PC-3 (cell line): ENCODE measurements around the gene KRT3. TPM values are rescaled to one million over a fixed set of nuclear protein-coding genes. Genes with fewer than 3 reads are reported as not detected.

Experiments used
- ATAC-seq: fragments of 200-7000 bp; cut with Tn5 transposase; 2 replicates; pipeline ENCODE4 v1.9.1; 2020; ENCODE audit warnings: mild to moderate bottlenecking, moderate library complexity
- BruUV-seq: library from RNA; stranded (reverse); fragments of 400-500 nt; replicated peaks from 2 replicates; lab custom pipeline; 2021; lab: Mats Ljungman, UMichigan
- CTCF ChIA-PET: fragments of 300-600 bp; sonication (Branson Sonifier 250); formaldehyde crosslinking; loops from one replicate; lab custom pipeline; 2022; ENCODE audit warnings: antibody characterized with exemption; lab: Charles Lee
- POLR2A ChIA-PET: fragments of 300-600 bp; sonication (Branson Sonifier 250); formaldehyde crosslinking; loops from one replicate; lab custom pipeline; 2022; ENCODE audit warnings: antibody characterized with exemption; ENCODE audit not compliant: unreplicated experiment; lab: Charles Lee
- DNase-seq: peaks from one replicate; pipeline ENCODE4 v3.0.0-alpha.2; 2015
- H2AFZ ChIP-seq: fragments of 300-600 bp; sonication (generic); 2 replicates; pipeline ENCODE4 v1.6.0; 2016; ENCODE audit warnings: antibody characterized with exemption, low read length
- H3F3A ChIP-seq: fragments of 300-600 bp; sonication (generic); one replicate; pipeline ENCODE4 v1.6.0; 2017; ENCODE audit warnings: antibody characterized with exemption, low read length, control low read depth, mild to moderate bottlenecking; ENCODE audit not compliant: unreplicated experiment
- H3K27ac ChIP-seq: fragments of 300-600 bp; sonication (generic); 2 replicates; pipeline ENCODE4 v1.5.1; 2016; ENCODE audit warnings: mild to moderate bottlenecking, low read length
- H3K27me3 ChIP-seq: fragments of 300-600 bp; sonication (generic); 2 replicates; pipeline ENCODE4 v1.6.1; 2016; ENCODE audit warnings: low read length, mixed read lengths
- H3K36me3 ChIP-seq: fragments of 300-600 bp; sonication (generic); 2 replicates; pipeline ENCODE4 v1.6.1; 2016; ENCODE audit warnings: low read depth, mixed run types, low read length, mixed read lengths
- H3K4me1 ChIP-seq: fragments of 300-600 bp; sonication (generic); 2 replicates; pipeline ENCODE4 v1.5.1; 2016; ENCODE audit warnings: low read length; ENCODE audit not compliant: insufficient read depth
- H3K4me2 ChIP-seq: fragments of 300-600 bp; sonication (generic); 2 replicates; pipeline ENCODE4 v1.6.0; 2016; ENCODE audit warnings: low read length
- H3K4me3 ChIP-seq: fragments of 300-600 bp; sonication (generic); 2 replicates; pipeline ENCODE4 v1.5.1; 2016; ENCODE audit warnings: mild to moderate bottlenecking, low read length, mixed read lengths
- H3K79me2 ChIP-seq: fragments of 300-600 bp; sonication (generic); 2 replicates; pipeline ENCODE4 v1.6.1; 2017; ENCODE audit warnings: low read length, mixed read lengths
- H3K9ac ChIP-seq: fragments of 300-600 bp; sonication (generic); 2 replicates; pipeline ENCODE4 v1.6.0; 2016; ENCODE audit warnings: mild to moderate bottlenecking, low read length
- H3K9me2 ChIP-seq: fragments of 300-600 bp; sonication (generic); replicated peaks from 2 replicates; pipeline ENCODE4 v1.6.1; 2016; ENCODE audit warnings: mixed run types, low read length, mixed read lengths
- H3K9me3 ChIP-seq: fragments of 300-600 bp; sonication (generic); 2 replicates; pipeline ENCODE4 v1.6.1; 2016; ENCODE audit warnings: low read length, mixed read lengths
- H4K20me1 ChIP-seq: fragments of 300-600 bp; sonication (generic); 2 replicates; pipeline ENCODE4 v1.6.1; 2016; ENCODE audit warnings: low read length, mixed read lengths
- CTCF ChIP-seq: fragments of 300-600 bp; sonication (generic); conservative IDR thresholded peaks from 2 replicates; pipeline ENCODE4 v1.5.1; 2017; ENCODE audit warnings: antibody characterized with exemption, low read depth, mild to moderate bottlenecking, low read length
- EZH2 ChIP-seq: fragments of 300-600 bp; sonication (generic); IDR thresholded peaks from one replicate; pipeline ENCODE4 v1.6.1; 2017; ENCODE audit warnings: antibody characterized with exemption, mild to moderate bottlenecking, low read length; ENCODE audit not compliant: unreplicated experiment
- EZH2phosphoT487 ChIP-seq: fragments of 300-600 bp; sonication (generic); IDR thresholded peaks from 2 replicates; pipeline ENCODE4 v1.6.1; 2018; ENCODE audit warnings: mild to moderate bottlenecking, antibody characterized with exemption, low read length, borderline replicate concordance
- intact Hi-C: fragments of 100-400 bp; cut with micrococcal nuclease; formaldehyde crosslinking; loops from 2 replicates; pipeline ENCODE4 v1.9.0; 2023
- total RNA-seq: library from RNA; depleted of rRNA; stranded (reverse); fragments of >200 nt; gene quantifications from 2 replicates; pipeline ENCODE4 v1.2.3, GENCODE V29; 2014

Gene KRT3
- total RNA-seq, 1 experiment from 2014 or later: 0.33 TPM

DNA sequence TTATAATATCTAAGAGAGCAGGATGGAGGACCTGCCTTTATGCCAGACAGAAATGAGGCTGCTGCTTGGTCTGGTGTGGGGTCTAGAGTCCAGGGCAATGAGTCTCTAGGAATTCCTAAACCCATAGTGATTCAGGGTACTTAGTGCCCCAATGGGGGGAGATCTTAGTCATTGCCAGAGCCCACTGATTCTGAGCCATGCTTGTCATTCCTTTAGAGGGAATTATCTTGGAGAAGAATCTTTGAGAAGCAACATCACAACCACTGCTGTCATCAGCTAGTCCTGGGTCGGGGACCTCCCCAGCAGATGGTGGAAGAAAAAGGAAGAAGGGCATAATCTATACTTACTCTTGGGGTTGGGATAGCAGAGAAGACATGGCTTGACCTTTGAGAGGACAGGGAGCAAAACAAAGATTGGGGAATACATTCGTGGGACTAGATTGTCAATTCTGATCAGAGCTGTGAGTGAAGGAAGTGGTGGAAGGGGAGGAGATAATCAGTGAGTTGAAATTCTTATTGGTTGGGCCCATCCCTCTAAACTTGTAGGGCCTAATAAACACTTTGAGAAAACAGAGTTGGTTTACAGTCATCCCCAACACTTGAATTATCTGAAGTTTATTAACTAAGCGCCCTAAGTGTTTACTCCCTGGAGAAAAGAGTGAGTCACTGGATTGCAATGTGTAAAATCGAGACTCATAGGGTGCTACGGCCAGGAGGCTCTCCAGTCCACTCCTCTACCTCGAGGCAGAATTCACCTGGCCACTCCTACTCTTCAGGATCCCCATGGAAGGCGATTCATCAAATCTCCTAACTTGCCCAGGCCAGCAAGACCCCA, 3.0 kb upstream of the KRT3 start:
- no TSS peak for BruUV-seq
- CTCF ChIA-PET: no interaction called here

DNA sequence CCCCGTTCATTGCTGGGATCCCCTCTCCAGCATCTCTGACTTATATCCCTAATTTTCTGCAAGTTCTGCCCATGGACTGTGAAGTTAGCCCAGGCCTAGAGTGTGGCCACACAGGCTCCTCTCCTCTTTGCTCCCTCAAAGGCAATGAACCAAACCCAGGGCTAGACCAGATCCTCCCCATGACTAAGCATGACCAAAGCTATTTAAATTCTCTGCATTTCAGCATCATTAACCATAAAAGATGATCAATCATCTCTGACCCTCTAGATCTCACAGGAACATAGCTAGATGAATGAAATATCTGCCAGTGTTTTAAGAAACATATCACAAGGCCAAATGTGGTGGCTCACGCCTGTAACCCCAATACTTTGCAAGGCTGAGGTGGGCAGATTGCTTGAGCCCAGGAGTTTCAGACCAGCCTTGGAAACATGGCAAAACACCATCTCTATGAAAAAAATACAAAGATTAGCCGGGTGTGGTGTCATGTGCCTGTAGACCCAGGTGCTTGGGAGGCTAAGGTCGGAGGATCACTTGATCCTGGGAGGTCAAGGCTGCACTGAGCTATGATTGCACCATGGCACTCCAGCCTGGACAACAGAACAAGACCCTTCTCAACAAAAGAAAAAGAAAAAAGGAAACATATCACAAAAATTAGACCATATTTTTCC, 2.2 kb upstream of the KRT3 start:
- peak overlapping the region; percentile 89 for H3K27ac ChIP-seq
- H3K4me1 ChIP-seq: peaks cover 69% of the 10 kb centered on the region
- no peaks in the 10 kb centered on the region for H3K27me3 ChIP-seq
- no peaks in the 10 kb centered on the region for H3K9me2 ChIP-seq
- H3K4me2 ChIP-seq: peak overlapping the region; percentile 51
- no peaks in the 10 kb centered on the region for H3F3A ChIP-seq
- no TSS peak for BruUV-seq
- H3K36me3 ChIP-seq: no peaks in the 10 kb centered on the region
- no peak for TF ChIP-seq EZH2
- no peak for TF ChIP-seq EZH2phosphoT487
- no peak for TF ChIP-seq CTCF
- intact Hi-C loops: no loop called here
- H3K79me2 ChIP-seq: no peaks in the 10 kb centered on the region
- no peak overlapping the region for H2AFZ ChIP-seq
- ATAC-seq: peak; percentile 35
- POLR2A ChIA-PET: interaction anchor here (0.7 kb wide), 1 partner anchor 72 kb away, joined by 3 read pairs; no protein-coding TSS in a partner anchor
- peak; percentile 86 for DNase-seq
- no peak overlapping the region for H3K4me3 ChIP-seq
- no peaks in the 10 kb centered on the region for H3K9me3 ChIP-seq
- no peaks in the 10 kb centered on the region for H4K20me1 ChIP-seq
- peak overlapping the region; percentile 47 for H3K9ac ChIP-seq
- CTCF ChIA-PET: no interaction called here

More for the DNA sequence above, 3.0 kb upstream of the KRT3 start:
- Histone ChIP-seq H3K9me3 (no peaks in the 10 kb centered on the region), H3K4me3 (no peak overlapping the region), H3F3A (no peaks in the 10 kb centered on the region), H3K4me1 (peaks cover 67% of the 10 kb centered on the region), H3K27ac (peak overlapping the region; percentile 89), H2AFZ (no peak overlapping the region), H3K27me3 (no peaks in the 10 kb centered on the region), H4K20me1 (no peaks in the 10 kb centered on the region), H3K36me3 (no peaks in the 10 kb centered on the region), H3K9ac (peak overlapping the region; percentile 47), H3K9me2 (no peaks in the 10 kb centered on the region), H3K4me2 (peak overlapping the region; percentile 51), H3K79me2 (no peaks in the 10 kb centered on the region)
- intact Hi-C loops: no loop called here
- TF ChIP-seq EZH2 (no peak), EZH2phosphoT487 (no peak), CTCF (no peak)
- DNase-seq (peak; percentile 92), ATAC-seq (peak; percentile 77)
- POLR2A ChIA-PET: no interaction called here
